ENCODE data around the gene ABHD6. TPM values are rescaled to one million over a fixed set of nuclear protein-coding genes. Genes with fewer than 3 reads are reported as not detected.

Gene ABHD6
- total and polyA plus RNA-seq, 9 of the 15 experiments (the other 6 are each of a cell fraction or from before 2014, with no cell fraction given), result 0.53 to 3.6 (median 2.5) TPM

DNA sequence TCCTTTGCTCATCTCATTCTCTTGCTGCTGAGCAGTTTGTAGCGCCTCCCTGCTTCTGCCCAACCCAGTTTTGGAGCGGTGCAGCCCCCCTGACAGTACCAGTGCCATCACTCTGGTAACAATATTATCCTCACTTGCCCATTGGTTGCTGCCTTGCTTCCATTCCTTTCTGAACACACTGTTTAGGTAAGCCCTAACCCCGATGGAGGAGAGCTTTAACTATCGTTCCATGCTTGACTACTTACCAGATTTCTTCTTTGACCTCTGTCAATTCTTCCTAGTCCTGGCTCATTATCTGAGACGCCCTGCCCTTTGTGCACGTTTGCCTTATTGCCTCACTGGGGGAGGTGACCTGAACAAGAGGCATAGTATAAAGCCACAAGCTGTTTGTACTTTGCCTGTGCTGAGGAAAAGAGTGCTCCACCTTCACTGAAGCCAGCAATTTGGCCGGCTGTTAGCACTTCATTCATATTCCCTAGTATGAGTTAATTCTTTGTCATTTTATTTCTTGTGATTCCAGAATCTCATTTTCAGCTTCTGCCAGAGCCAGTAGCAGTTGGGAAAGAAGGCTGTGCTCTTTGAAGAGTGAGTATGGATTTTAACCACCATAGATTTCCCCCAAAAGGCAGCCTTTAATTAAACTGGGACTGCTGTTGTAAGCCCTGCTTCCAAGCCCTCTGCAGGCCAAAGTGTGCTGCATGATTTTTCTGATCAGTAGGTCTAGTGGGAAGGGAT is 11.9 kb downstream of the ABHD6 start:
- no peaks in the 10 kb centered on the region for H3K79me2 ChIP-seq (ENCODE audit: control insufficient read depth, insufficient read depth, low read length)
- no peak overlapping the region for H3K4me3 ChIP-seq
- peaks cover 7% of the 10 kb centered on the region; the same call in 1 of the 2 replicates for H4K20me1 ChIP-seq (replicated peaks; ENCODE audit: control insufficient read depth, insufficient read depth, low read length)
- no TSS peak for BruUV-seq (replicated peaks)
- no peak overlapping the region for H3K4me2 ChIP-seq (ENCODE audit: insufficient read depth, low read length)
- DNase-seq (ENCODE audit: extremely low read depth in 1 of 4, low spot score in 3 of 4) (peak in 1 of 4 experiments; percentile 30), ATAC-seq (peak; percentile 69), FAIRE-seq (no peak)
- ChIA-PET POLR2A (interaction anchor here (1.1 kb wide), 1 partner anchor 9 kb away, joined by 3 read pairs; no protein-coding TSS in a partner anchor), CTCF (ENCODE audit: low intra/inter-chr PET ratio) (no interaction called here)
- no peak overlapping the region for H3K27ac ChIP-seq (ENCODE audit: extremely low read depth, low read depth, low read length)
- H3K27me3 ChIP-seq (ENCODE audit: control insufficient read depth in 2 of 2, insufficient read depth in 2 of 2, low read length in 2 of 2), result no peaks in the 10 kb centered on the region
- intact Hi-C loops (cut with micrococcal nuclease), result no loop called here
- peak; percentile 34 to 36; a peak in 2 of 4 replicates for TF ChIP-seq KDM1A (IDR thresholded peaks at IDR 0.05)
- TF ChIP-seq, protein P1, sequence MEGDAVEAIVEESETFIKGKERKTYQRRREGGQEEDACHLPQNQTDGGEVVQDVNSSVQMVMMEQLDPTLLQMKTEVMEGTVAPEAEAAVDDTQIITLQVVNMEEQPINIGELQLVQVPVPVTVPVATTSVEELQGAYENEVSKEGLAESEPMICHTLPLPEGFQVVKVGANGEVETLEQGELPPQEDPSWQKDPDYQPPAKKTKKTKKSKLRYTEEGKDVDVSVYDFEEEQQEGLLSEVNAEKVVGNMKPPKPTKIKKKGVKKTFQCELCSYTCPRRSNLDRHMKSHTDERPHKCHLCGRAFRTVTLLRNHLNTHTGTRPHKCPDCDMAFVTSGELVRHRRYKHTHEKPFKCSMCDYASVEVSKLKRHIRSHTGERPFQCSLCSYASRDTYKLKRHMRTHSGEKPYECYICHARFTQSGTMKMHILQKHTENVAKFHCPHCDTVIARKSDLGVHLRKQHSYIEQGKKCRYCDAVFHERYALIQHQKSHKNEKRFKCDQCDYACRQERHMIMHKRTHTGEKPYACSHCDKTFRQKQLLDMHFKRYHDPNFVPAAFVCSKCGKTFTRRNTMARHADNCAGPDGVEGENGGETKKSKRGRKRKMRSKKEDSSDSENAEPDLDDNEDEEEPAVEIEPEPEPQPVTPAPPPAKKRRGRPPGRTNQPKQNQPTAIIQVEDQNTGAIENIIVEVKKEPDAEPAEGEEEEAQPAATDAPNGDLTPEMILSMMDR (IDR thresholded peaks at IDR 0.05 in 2 of 3, conservative IDR thresholded peaks at IDR 0.05 in 1 of 3; ENCODE audit: insufficient read depth in 2 of 3, low read depth in 1 of 3, low read length in 3 of 3), result peak in 2 of 3 experiments; percentile 6 to 15; a peak in 2 of 6 replicates
- no peak for TF ChIP-seq ZC3H11A (IDR thresholded peaks at IDR 0.05; ENCODE audit: low read depth, low read length)
- peak; percentile 33; the same call in 1 of the 2 replicates for TF ChIP-seq BHLHE40 (IDR thresholded peaks at IDR 0.05; ENCODE audit: low read length)
- TF ChIP-seq CEBPG (CRISPR knock-in tag; IDR thresholded peaks at IDR 0.05), result no peak
- 0 out of 4 replicates have a peak, but pooled peaks of 1 of the 2 experiments have one; percentile 14 for TF ChIP-seq CEBPG (tag; conservative IDR thresholded peaks at IDR 0.05 in 1 of 2, IDR thresholded peaks at IDR 0.05 in 1 of 2)
- 0 out of 2 replicates have a peak, but pooled peaks have one; percentile 8 for TF ChIP-seq CEBPB (tag; IDR thresholded peaks at IDR 0.05)
- in situ Hi-C loops (cut with MboI), result no loop called here
- H3K36me3 ChIP-seq (ENCODE audit: control insufficient read depth, insufficient read depth, low read length), result no peaks in the 10 kb centered on the region
- H3K9me1 ChIP-seq (ENCODE audit: control insufficient read depth, insufficient read depth, low read length), result no peaks in the 10 kb centered on the region
- no peaks in the 10 kb centered on the region for H3K9me3 ChIP-seq (replicated peaks; ENCODE audit: control insufficient read depth, insufficient read depth, low read depth, low read length)
- H3K9ac ChIP-seq (ENCODE audit: insufficient read depth in 1 of 2, low read depth in 2 of 2, low read length in 2 of 2), result no peak overlapping the region
- no peak overlapping the region for H2AFZ ChIP-seq (ENCODE audit: low read depth, low read length)
- 24% methylated on average over 6 of the region's 7 CpGs for WGBS (ENCODE audit: insufficient coverage, low coverage, missing lambda C conversion rate)
- peaks cover 0 to 10% of the 10 kb centered on the region in 2 experiments; a peak in 3 of 5 replicates for H3K4me1 ChIP-seq (replicated peaks in 1 of 2; ENCODE audit: control insufficient read depth in 2 of 2, insufficient read depth in 2 of 2, low read length in 2 of 2)

Data from K562 (cell line).